A673 (cell line): Measurements from ENCODE around the gene CRYBG2. TPM values are rescaled to one million over a fixed set of nuclear protein-coding genes. Genes with fewer than 3 reads are reported as not detected.
A peak's percentile ranks its signal among the peaks of the same experiment; 100 is the strongest.

Experiments used
- BruUV-seq: library from RNA; stranded (reverse); fragments of 400-500 nt; replicated peaks from 2 replicates; lab custom pipeline; 2021; lab: Mats Ljungman, UMichigan
- CTCF ChIA-PET: fragments of 300-600 bp; sonication (Branson Sonifier 250); formaldehyde crosslinking; loops from one replicate; lab custom pipeline; 2022; ENCODE audit warnings: antibody characterized with exemption; lab: Charles Lee
- POLR2A ChIA-PET: fragments of 300-600 bp; sonication (Branson Sonifier 250); formaldehyde crosslinking; loops from one replicate; lab custom pipeline; 2022; ENCODE audit warnings: antibody characterized with exemption; ENCODE audit not compliant: low non-redundant PET; lab: Charles Lee
- DNase-seq: peaks from one replicate; pipeline ENCODE4 v3.0.0-alpha.2; 2015; ENCODE audit warnings: low spot score
- H3K27ac ChIP-seq: fragments of 200-600 bp; sonication (generic); 2 replicates; pipeline ENCODE4 v1.5.1; 2016; ENCODE audit warnings: mixed run types, low read depth, mild to moderate bottlenecking, mixed read lengths, antibody characterized with exemption, low read length; ENCODE audit not compliant: poor library complexity, severe bottlenecking
- H3K27me3 ChIP-seq: fragments of 200-600 bp; sonication (generic); replicated peaks from 2 replicates; pipeline ENCODE4 v1.6.1; 2017; ENCODE audit warnings: mixed run types, low read depth, mild to moderate bottlenecking, mixed read lengths, antibody characterized with exemption, low read length; ENCODE audit not compliant: insufficient read depth, poor library complexity
- H3K36me3 ChIP-seq: fragments of 200-600 bp; sonication (generic); 2 replicates; pipeline ENCODE4 v1.6.1; 2016; ENCODE audit warnings: mixed run types, mild to moderate bottlenecking, mixed read lengths, antibody characterized with exemption, low read length; ENCODE audit not compliant: insufficient read depth, poor library complexity, severe bottlenecking
- H3K4me1 ChIP-seq: fragments of 200-600 bp; sonication (generic); 2 replicates; pipeline ENCODE4 v1.6.1; 2017; ENCODE audit warnings: mixed run types, mild to moderate bottlenecking, mixed read lengths, antibody characterized with exemption, low read length; ENCODE audit not compliant: insufficient read depth, poor library complexity, severe bottlenecking
- H3K4me3 ChIP-seq: fragments of 200-600 bp; sonication (generic); 2 replicates; pipeline ENCODE4 v1.5.1; 2016; ENCODE audit warnings: low read depth, mixed run types, mild to moderate bottlenecking, mixed read lengths, low read length; ENCODE audit not compliant: poor library complexity, severe bottlenecking
- H3K9me3 ChIP-seq: fragments of 200-600 bp; sonication (generic); 2 replicates; pipeline ENCODE4 v1.6.1; 2016; ENCODE audit warnings: mixed run types, low read depth, mild to moderate bottlenecking, mixed read lengths, antibody characterized with exemption, low read length; ENCODE audit not compliant: poor library complexity, severe bottlenecking
- EZH2 ChIP-seq: fragments of 200-600 bp; sonication (generic); IDR thresholded peaks from 2 replicates; pipeline ENCODE4 v1.6.1; 2017; ENCODE audit warnings: borderline replicate concordance, low read depth, mild to moderate bottlenecking, mixed read lengths, antibody characterized with exemption, low read length; ENCODE audit not compliant: poor library complexity, severe bottlenecking
- intact Hi-C: fragments of 100-400 bp; cut with micrococcal nuclease; formaldehyde crosslinking; loops from one replicate; pipeline ENCODE4 v1.10.0; 2022; ENCODE audit not compliant: unreplicated experiment
- total RNA-seq: library from RNA; stranded (reverse); gene quantifications from 2 replicates; pipeline ENCODE4 v1.2.3, GENCODE V29; 2021
- TF ChIP-seq, protein P1 (sequence below): fragments of 300-800, 200-600 bp; sonication (generic); conservative IDR thresholded peaks from 2 replicates; pipeline ENCODE4 v1.5.1; 2017; ENCODE audit warnings: low read depth, mild to moderate bottlenecking, antibody characterized with exemption, low read length, moderate library complexity, mixed read lengths

CRYBG2 gene
- total RNA-seq, 1 experiment from 2014 or later = not detected

DNA sequence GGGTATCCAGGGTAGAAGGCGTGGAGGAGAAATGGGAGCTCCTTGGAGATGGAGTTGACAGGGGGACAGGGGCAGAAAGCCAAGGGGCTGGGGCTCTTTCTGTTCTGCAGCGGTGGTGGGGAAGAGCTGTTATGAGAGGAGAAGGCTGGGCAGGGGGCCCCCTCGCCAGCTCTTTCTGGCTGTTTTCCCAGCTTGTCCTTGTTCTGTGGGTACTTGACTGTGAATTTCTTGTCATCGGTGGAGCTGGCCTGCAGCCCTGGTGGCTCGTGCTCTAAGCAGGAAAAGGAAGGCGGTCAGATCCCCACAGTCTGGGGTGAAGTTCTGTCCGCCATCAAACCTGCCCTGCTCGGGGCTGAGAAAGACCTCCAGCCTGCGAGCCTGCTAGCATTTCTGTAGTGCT, 11.0 kb upstream of the CRYBG2 start:
- Histone ChIP-seq H3K27ac (no peak overlapping the region), H3K9me3 (no peaks in the 10 kb centered on the region), H3K4me3 (no peak overlapping the region), H3K4me1 (no peaks in the 10 kb centered on the region), H3K27me3 (peaks cover 13% of the 10 kb centered on the region), H3K36me3 (no peaks in the 10 kb centered on the region)
- TF ChIP-seq, protein P1, sequence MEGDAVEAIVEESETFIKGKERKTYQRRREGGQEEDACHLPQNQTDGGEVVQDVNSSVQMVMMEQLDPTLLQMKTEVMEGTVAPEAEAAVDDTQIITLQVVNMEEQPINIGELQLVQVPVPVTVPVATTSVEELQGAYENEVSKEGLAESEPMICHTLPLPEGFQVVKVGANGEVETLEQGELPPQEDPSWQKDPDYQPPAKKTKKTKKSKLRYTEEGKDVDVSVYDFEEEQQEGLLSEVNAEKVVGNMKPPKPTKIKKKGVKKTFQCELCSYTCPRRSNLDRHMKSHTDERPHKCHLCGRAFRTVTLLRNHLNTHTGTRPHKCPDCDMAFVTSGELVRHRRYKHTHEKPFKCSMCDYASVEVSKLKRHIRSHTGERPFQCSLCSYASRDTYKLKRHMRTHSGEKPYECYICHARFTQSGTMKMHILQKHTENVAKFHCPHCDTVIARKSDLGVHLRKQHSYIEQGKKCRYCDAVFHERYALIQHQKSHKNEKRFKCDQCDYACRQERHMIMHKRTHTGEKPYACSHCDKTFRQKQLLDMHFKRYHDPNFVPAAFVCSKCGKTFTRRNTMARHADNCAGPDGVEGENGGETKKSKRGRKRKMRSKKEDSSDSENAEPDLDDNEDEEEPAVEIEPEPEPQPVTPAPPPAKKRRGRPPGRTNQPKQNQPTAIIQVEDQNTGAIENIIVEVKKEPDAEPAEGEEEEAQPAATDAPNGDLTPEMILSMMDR = no peak
- no peak for TF ChIP-seq EZH2
- ChIA-PET CTCF (interaction anchor here (1.5 kb wide), 1 partner anchor 52 kb away, joined by 5 read pairs; no protein-coding TSS in a partner anchor), POLR2A (no interaction called here)
- no TSS peak for BruUV-seq
- DNase-seq = no peak
- intact Hi-C loops = no loop called here

DNA sequence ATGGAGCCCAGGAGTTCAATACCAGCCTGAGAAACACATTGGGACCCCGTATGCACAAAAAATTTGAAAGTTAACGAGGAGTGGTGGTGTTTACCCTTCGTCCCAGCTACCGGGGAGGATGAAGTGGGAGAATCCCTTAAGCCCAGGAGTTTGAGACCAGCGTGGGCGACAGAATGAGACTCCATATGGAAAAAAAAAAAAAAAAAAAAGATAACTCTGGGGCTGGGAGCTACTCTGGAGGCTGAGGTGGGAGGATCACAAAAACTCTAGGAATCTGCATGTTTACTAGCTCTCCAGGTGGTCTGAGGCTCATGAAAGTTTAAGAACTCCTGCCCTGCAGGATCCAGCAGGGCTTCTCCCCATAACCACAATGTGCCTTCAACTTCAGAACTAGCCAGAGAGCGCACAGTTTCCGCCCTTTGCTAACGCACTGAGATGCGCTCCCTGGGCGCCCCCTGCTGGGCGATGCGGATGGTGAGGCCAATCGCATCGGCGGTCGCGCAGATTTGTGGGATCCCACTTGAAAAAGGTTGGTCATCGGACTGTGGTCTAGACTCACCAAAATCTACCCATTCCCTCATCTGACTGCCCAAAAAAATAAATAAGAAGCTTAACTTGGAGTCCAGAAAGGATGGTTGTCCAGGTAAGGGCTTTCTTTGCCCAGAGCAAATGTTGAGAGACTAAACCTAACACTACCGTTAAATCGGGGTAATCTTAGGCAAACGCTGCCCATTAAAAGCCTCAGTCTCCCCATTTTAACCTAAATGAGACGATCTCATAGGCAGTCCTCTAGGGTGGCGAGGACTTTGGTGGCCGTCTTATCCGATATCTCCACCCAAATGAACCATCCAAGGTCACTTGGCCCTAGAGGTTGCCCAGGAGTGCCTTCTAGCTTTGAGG, 9.9 kb upstream of the CRYBG2 start:
- no TSS peak for BruUV-seq
- H3K4me1 ChIP-seq = no peaks in the 10 kb centered on the region
- no peak overlapping the region for H3K27ac ChIP-seq
- intact Hi-C loops = no loop called here
- no peaks in the 10 kb centered on the region for H3K9me3 ChIP-seq
- H3K4me3 ChIP-seq = no peak overlapping the region
- TF ChIP-seq EZH2 = no peak
- TF ChIP-seq, protein P1 = peak; percentile 97
- POLR2A ChIA-PET = no interaction called here
- CTCF ChIA-PET = interaction anchor here (0.9 to 1.5 kb wide), 2 partner anchors 53 to 79 kb away, joined by 3 to 5 read pairs; no protein-coding TSS in a partner anchor
- H3K36me3 ChIP-seq = no peaks in the 10 kb centered on the region
- peaks cover 25% of the 10 kb centered on the region for H3K27me3 ChIP-seq
- DNase-seq = peak; percentile 84

DNA sequence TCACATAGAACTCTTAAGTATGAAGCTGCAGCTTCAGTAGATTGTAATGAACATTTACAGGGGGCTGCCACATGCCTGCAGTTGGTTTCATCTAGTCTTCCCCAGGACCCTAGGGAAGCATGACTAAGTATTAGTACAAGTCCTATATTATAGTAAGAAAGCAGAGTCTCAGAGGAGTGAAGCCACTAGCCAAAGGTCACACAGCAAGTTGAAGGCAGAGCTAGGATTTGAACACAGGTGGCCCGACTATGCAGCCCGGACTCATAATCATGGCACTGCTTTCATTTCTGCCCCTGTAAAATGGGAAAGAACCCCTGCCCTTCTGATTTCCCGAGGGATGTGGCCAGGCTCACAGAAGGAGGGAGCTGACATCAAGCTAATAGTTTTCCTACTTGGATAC, 8.4 kb upstream of the CRYBG2 start:
- Histone ChIP-seq H3K9me3 (no peaks in the 10 kb centered on the region), H3K27me3 (peaks cover 29% of the 10 kb centered on the region), H3K4me3 (no peak overlapping the region), H3K27ac (no peak overlapping the region), H3K36me3 (no peaks in the 10 kb centered on the region), H3K4me1 (no peaks in the 10 kb centered on the region)
- ChIA-PET CTCF (interaction anchor here (0.5 to 1.3 kb wide), 3 partner anchors 52 to 232 kb away, joined by 3 to 5 read pairs (median 4); no protein-coding TSS in a partner anchor), POLR2A (no interaction called here)
- BruUV-seq = no TSS peak
- intact Hi-C loops = no loop called here
- DNase-seq = no peak
- TF ChIP-seq, protein P1 = no peak
- TF ChIP-seq EZH2 = no peak
